CD4-positive, alpha-beta T cell treated with Interleukin-2 at 100 ng/mL for 4 hours (primary cell): ENCODE measurements around the gene ACO1.
"Not testable (repeated sequence)": the region's sequence is repeated elsewhere in the genome, so short reads cannot be mapped to it uniquely, and the experiment has no call there.

Experiments used
- DNase-seq: peaks from one replicate; pipeline ENCODE4 v3.0.0-alpha.2; 2020; ENCODE audit warnings: low spot score

Gene ACO1

DNA sequence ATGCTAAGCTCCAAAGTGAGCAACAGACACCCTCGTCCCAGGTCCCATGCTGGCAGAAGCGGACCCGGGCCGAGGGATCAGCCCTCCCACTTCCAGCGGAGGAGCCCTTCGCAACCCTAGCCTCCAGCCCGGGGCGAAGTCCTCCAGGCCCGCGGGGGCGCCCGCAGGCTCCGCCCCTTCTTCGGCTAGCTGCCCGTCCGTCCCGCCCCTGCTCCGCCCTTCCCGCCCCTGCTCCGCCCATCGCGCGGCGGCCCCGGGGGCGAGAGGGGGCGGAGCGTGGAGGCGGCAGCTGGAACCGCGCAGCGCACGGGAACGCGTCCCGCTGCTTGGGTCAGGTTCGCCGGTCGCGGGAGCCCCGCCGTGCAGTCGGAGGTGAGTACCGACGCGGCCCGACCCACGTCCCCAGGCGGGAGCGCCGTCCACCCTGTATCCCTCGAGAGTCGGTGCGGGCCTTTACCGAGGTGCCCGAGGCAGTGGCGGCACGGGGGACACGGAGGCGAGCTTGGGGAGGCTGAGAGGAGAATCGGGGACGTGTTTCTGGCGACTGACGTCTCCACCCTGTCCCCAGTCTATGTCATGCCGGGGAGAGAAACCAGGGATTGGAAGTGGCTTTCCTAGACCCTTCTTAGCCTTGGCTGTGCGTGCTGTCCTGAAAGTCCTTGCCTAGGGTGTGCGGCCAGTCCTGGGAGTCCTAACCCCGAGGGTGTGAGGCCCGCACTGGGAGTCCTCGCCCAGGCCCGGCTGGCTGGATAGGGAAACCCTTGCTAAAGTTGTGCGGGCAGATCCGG is at the start of gene ACO1:
TSS of gene ACO1 (plus strand) at position 280 of the 788 bp plus-strand sequence. CDS start 20,864 bp downstream, outside the sequence.
- DNase-seq = peak; percentile 85

DNA sequence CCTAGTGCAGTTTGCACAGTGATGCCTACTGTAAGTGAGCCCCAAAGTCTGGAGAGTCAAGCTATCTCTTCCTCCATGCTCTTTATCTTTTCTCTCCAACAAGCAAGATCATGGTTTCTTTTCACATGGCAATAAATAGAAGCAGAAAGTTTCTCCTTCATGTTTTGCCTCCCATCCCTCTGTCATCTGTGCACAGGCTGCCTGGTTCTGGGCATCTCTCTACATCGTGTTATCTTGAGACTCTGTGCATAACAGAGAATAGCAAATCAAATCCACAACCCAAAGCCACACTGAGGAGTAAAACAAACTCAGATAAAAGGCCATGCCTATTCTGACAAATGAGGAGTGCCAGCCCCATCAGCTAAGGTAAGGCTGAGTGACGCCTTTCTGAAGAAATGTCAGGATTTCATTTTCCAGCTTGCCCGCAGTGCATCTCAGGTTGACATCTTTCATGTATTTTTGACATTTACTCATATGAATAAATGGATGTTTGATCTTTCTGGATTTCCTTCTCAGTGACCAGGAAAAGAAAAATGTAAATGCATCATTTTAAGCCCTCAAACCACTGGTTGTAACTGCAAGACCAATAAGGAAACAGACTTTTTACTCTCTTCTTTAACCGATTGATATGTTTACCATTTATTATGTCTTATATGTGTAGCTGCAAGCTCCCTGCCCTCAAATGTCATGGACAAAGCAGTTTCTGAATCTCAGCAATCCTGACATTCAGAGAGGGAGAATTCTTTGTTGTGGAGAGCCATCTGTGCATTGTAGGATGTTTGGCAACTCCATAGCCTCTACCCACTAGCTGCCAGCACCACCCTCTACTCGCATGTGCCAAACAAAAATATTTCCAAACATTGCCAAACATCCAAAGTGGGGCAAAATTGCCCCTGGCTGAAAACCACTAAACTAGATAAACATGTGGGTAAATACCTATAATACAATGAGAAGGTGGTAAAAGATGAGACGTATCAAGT is 49.2 kb upstream of the ACO1 start:
- DNase-seq = no peak

DNA sequence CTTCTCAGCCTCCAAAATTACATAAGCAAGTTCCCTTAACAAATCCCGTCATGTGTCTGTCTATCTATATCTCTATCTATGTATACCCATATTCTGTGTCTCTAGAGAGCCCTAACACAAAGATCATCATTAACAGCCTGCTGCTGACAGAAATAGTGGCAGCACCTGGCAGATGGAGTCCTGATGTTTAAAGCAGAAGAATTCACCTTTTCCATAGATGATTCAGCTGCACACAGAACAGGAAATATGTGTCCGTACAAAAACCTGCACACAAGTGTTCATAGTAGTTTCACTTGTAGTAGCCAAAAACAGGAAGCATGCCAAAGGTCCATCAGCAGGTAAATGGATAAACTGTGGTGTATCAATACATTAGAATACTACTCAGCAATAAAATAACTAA is 45.0 kb upstream of the ACO1 start:
- DNase-seq = no peak

DNA sequence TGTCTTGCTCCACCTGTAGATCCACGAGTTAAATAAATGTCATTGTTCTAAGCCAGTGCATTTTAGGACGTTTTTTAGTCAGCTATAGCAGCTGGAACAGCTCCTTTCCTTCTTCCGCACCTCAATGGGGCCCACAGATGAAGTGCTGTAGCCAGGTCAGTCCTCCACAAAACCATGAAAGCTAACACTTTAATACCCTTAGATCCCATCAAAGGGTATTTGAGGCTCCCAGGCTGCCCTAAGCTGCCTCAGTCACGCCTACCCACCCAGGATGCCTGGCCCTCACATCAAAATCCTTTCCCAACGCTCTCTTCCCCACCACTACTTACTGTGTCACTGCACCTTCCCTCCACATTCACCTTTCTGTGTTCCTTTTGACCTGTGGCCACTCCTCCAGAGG is 44.1 kb upstream of the ACO1 start:
- DNase-seq = no peak

DNA sequence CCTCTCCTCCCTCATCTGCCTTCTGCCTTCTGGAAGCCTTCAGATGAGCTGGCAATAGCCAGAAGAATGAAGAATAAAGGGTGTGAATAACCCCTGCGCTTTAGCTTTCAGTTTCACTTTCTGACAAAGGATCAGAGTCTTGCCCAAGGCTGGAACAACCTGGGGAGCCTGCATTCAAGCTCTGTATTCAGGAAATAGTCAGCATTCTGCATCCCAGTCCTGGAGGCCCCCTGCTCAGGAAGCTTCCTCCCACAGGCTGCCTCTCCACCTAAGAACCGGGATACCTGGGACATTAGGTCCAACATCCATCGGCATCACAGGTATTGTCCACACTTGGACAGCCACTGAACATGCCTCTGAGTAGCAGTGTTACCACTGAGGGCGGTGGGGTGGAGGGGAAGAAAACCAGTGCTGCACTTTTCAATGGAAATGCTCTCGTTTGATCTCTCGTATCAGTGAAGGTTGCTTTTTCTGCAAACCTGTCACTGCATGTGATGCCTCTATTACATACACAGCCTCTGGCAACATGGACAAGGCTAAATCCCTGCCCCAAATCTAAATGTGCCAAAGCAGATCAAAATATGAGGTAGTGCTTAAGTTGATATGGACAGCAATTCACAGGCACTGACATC is 39.8 kb upstream of the ACO1 start:
- DNase-seq = no peak

DNA sequence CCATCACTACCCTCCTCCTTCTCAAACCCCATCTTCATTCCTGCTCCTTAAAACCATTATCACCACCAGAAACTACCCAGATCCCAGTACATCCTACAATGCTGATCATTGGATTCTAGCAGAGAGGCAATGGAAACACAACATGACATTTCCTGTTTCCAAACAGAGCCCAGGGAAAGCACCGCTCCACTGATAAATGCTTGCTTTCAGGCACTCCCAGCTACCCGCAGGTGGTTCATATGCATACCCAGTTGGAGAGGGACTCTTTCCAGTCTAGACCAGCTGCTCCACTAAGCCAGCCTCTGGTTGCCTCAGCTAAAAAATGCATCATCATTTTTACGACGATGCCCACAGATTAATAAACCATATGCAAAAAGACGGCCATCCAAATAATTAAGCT is 39.2 kb upstream of the ACO1 start:
- DNase-seq = no peak

DNA sequence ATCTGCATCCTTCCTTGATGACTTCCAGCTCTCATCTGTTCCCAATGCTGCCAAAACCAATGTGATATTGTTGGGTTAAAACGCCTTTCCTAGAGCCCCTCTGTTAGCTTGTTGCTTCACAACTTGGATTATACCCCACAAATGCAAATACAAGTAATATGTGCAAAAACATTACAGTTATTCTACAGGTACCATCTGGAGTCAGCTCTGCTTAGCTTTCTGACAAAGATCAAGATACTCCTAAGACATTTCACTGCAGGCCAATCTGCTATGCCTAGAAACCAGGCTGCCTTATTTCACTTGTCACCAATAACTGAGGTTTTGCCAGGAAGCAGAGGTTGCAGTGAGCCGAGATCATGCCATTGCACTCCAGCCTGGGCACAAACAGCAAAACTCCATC is 36.9 kb upstream of the ACO1 start:
- DNase-seq = no peak

DNA sequence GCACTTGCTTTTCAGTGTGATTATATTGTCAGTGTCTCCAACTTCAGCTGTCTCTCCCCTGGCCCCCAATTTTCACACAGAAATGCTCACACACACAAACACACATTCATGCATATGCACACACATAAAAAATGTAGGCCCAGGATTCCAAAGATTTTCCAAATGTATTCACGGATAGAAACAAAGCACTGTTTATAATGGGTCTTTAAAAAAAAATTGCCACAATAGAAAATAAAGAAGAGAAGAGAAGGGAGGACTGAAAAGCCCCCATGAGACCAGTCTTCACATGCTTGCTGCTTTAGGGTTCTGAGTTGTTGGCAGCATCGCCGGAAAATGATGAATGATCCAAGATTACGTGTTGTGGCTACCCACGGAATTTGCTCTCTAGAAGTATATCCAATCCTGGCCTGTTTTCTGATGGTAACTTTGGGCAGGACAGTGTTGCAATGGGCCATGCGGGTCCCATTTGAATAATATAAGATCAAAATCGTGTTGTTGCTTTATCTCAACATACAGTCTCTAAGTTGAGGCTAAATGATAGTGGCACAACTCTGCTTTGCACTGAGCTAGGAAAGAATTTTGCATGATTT is 36.2 kb upstream of the ACO1 start:
- no peak for DNase-seq

DNA sequence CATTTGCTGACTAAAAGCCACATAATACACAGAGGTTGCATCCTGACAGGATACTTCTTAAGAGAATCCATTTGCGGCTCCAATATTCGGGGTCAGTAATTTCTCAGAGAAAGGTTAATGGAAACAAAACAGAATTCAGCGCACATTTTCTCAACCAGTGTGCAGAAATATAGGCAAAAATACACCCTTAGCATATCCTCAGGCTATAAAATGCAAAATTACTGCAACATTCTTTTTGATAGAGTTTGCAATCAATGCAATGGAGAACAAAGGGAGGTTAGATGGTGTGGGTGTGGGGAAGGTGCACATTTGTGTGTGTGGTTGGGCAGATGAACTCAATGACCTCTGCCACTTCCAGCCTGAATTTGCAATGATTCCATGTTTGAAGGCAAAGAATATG is 35.4 kb upstream of the ACO1 start:
- DNase-seq = no peak

DNA sequence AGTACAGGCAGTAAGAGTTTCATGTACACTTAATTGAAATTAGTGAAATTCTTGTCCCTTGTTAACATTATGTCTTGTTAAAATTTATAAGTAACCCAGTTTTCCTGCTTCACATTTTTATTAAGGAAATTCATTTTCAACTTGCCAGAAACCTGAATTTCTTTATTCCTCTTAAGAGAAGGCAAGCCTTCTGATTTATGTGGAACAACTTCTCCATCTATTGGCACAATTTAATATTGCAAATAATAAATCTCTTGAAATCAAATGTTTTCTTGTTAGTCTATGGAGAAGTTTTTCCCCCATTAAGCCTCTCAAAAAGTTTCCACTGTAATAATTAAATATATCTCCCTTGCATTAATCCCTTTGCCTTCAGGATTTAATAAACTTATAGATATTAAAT is 33.8 kb upstream of the ACO1 start:
- DNase-seq = no peak

DNA sequence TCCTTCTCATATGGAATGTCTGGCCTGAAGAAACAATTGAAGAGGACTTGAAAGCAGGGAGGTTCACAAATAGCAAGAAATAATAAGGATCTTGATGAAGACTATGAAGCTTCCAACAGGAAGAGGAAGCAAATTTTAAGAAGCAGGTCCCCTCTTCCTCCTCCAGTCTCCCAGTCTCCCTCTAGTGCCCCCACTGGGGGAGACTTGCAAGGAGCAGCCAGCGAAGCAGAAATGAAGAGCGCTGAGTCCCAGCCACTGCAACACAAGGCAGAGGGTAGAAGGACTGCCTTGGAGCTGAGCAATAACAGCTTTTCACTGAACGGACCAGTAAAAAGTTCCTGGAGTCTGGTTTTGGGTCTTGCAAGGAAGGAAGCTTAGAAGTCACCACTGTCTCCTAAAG is 32.6 kb upstream of the ACO1 start:
- DNase-seq = no peak

DNA sequence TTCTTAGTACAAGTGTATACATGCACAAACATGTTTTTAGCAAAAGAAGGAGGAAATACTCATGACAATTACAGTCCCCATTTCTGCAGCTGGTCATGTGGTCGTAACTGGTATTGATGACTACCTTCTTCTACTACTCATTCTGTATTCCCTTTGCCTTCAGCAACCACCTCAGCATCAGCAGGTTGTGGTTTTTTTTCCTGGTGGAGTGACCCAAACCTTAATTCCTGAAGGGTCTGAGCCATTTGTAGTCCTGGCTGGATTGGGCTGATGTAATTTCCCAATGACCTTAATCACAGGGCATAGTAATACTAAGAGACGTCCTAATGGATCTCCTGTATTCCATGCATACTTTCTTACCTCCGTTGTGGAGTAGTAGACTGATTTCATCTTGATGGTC is 31.0 kb upstream of the ACO1 start:
- not testable (repeated sequence) for DNase-seq

DNA sequence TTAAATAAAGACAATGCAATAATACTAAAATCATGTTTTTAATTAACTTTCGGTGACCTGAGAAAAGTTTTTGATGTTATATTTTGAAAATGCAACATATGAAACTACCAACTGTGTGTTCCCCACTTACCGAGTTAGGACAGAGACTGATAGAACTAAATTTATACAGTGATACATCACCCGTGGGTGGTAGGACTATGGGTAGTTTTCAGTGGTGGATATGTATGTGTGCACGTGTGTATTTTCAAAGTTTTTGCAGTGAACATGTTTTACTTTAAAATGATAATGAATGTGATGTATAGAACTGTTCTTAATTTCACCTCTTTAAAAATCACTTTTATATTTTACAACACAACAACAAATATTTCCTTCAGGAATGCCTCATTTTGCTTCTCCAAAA is 25.0 kb upstream of the ACO1 start:
- no peak for DNase-seq

DNA sequence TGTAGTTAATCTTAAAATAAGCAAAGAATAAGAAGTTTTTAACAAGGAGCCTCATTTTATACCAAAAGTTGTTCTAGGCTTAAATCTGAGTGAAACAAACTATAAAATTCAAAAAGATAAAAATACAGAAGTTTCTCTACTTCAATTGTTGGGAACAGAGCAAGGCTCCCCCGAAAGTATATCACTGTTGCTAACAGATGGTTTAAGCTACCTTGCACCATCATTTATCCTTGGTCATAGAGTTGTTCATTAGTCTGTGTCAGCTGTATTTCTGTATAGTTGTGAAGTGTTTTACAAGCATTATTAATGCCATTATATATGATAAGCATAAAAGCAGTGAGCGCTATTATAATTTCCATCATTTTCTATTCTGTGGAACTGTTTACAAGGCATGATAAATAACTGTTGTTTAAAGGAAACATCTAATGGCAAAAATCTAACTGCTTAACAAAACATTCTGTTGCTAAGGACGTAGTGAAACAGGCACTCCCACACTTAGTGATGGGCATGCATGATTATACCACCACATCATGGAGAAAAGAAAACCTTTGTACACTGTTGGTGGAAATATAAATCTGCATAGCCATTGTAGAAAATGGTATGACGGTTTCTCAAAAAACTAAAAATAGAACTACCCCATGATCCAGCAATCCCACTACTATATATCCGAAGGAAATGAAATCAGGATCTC is 23.3 kb upstream of the ACO1 start:
- DNase-seq = no peak

DNA sequence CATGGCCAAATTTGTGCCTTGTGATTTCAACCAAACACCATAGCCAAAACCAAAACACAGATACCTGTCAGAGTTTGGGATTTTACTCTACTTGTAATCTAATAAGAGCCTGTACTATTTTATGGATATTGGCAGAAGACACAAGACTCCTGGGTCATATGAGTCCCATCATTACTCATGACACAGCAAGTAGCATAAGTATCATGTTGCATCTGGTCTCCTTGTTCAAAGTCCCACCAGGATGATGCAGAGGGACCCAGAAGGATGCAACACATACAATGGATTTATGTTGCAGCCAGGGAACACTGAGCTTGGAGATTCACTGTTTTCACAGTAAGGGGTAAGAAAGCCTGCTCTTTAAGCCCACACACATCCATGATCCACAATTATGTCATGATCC is 13.2 kb upstream of the ACO1 start:
- no peak for DNase-seq

DNA sequence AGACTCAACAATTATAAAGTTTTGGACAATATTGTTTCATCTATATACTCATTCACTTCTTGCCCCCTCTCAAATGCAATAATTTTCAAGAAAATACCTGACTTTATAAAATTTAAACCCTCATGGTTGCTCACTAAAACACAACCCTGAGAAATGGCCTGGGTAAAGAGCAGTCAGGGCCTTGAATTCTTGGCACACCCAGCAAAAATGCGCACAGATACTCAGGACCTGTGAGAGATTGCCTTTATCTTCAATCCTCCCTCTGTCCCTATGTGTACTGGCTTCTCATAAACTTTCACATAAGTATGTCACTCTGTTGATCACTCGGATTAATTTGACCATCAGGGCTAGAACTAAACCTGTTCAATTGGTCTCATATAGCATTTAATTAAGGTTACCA is 12.8 kb upstream of the ACO1 start:
- DNase-seq = no peak

DNA sequence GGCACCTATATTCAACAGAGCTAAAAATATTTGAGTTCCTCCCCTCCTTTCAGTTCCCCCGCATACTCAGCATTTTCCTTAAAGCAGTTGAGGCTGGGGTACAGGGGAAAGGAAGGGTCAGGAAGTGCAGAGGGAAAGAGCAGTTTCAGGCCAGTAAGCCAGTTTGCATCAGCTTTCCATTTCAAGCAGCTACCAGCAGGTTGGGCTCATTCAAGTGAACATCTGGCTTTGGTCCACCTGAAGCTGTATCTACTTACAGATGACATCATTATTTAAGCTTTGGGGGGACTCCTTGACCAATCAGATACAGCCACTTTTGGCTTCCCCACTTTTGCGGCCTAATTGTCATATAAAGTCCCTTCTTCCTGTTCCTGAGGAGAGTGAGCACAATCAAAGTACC is 8.2 kb upstream of the ACO1 start:
- no peak for DNase-seq

DNA sequence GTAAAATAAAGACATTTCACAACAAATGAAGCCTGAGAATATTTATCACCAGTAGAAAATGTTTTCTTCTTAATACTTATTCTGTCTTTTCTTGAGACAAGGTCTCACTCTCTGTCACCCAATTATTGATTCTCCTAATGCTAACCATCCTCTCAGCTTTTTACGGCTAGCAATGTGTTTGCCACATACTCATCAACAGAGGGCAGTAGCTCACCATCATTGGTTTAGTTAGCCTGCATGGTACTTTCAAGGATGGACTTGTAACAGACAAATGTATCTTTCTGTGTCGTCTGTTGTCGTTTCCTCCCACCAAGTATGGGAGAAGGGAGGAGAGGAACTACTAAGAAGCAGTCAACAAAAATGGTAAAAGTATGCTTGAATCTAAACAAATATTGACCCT is 5.9 kb upstream of the ACO1 start:
- DNase-seq = peak; percentile 76

DNA sequence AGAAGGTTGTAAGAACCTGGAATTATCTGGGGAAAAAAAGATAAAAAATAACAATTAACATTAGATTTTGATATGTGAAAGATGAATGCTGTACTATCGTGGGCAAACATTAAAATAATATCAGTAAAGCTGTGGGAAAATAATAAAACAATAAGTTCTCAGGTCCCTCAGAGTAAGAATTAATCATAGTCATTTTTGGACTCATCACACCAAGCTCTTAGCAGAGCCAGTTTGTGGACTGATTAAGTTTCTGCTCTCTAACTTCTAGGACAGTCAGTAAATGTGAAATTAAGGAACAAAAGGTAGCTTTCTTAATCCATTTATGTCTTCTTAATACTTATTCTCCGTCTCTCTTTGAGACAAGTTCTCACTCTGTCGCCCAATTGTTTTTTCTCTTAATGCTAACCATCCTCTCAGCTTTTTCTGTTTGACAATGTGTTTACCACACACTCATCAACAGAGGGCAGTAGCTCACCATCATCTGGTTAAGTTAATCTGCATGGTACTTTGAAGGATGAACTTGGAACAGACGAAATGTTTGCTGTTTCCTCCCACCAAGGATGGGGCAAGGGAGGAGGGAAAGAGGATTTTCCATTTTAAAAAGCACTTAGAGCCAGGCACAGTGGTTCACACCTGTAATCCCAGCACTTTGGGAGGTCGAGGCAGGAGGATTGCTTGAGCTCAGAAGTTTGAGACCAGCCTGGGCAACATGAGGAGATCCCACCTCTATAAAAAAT is 5.3 kb upstream of the ACO1 start:
- DNase-seq = peak; percentile 80

DNA sequence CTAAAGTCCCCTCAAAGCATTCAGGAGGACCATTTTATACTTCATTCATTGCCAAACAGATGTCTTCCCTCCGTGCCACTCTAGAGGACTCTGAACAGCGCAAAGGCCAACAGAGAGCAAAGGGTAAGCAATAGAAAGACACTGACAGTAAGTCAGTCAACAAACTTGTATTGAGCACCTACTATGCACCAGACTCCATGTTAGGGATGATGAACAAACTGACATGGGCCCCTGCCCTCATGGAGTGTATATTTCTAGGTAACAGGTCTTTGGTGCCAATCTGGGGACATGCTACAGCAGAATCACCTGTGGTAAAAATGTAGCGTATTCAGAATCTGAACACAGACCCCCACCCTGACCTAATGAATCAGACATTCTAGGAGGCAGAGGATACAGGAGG is 3.5 kb upstream of the ACO1 start:
- no peak for DNase-seq
